Measurements from ENCODE around the gene ZNF195.
A peak's percentile ranks its signal among the peaks of the same experiment; 100 is the strongest.
"Not testable (repeated sequence)": the region's sequence is repeated elsewhere in the genome, so short reads cannot be mapped to it uniquely, and the experiment has no call there.

ZNF195 gene

DNA sequence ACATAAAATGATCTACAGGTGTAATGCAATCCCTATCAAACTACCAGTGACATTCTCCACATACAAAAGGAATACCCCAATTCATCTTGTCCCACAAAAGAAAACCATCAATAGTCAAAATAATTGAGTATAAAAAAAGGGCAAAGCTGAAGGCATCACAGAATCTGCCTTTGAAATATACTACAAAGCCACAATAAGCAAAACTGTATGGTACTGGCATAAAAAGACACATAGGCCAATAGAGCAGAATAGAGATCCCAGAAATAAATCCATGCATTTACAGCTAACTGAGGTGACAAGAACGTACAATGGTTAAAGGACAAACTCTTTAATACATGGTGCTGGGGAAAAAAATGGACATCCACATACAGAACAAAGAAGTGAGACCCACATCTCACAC lies 31.8 kb downstream of the ZNF195 start:
- no peak for DNase-seq (ENCODE audit: low spot score)

DNA sequence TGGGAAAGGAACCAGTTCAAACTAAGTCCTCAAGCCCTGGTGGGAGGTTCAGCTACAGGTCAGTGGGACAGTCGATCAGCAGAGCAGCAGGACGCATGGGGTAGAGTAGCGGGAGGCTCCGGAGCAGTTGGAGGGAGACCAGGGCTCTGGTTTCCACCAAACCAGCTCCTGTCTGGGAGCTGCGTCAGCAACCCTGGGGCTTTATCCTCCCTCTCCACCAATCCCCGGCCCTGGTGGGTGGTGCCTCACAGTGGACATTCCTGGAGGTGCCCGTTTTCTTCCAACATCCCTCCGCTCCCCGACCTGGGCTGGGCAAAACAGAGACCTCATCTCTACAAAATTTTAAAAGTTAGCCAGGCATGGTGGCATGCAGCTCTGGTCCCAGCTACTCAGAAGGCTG lies 32.4 kb downstream of the ZNF195 start:
- no peak for DNase-seq (ENCODE audit: low spot score)

DNA sequence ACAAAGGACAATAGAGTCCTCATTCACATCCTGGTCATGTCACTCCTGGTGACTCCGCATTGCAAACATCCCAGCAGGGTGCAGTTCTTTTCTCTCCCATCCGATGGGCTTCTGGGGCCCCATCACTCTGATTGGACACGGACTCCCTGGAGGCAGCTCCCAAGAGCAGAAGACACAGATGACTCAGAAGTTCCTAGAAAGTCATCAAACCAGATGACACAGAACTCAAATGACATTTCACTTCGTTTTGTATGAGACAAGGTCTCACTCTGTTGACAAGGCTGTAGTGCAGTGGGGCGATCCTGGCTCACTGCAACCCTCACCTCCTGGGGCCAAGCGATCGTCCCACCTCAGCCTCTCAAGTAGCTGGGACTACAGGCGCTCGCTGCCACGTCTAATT lies 33.2 kb downstream of the ZNF195 start:
- DNase-seq (ENCODE audit: low spot score) = no peak

DNA sequence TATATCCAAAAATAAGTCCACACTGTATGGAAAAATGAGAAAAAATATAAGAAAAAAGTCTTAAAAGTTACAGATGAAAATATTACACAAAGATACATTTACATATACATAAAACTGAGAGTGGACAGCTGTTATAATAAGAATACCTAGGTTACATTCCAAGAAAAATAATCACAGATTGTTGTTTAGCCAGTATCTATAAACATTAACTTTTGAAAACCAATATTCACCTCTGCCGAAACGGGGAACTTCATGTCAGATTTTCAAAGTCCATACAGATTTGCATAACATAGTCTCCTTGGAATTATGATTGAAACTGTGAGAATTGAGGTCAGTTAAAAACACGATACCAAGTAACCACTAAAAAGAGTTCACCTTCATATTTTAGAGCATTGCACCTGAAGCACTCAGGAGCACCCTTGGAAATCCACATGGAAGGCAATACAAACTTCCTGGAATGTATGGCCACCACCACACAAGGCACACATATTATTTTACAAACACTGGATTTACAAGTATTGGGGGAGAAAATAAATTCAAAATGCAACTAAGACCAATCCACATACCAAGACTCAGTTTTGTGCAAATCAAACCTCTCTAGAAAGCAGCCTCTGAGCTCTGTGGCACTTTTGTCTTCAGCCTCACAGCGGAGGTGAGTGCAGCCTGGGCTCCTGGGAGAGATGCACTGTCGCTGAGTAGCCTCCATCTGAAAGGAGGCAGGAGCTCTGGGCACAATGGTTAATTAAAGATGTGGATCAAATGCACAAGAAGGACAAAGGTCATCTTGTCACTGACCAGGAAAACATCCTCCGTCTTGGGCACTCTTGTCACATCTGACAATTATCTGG lies 34.4 kb downstream of the ZNF195 start:
- no peak for DNase-seq (ENCODE audit: low spot score)

DNA sequence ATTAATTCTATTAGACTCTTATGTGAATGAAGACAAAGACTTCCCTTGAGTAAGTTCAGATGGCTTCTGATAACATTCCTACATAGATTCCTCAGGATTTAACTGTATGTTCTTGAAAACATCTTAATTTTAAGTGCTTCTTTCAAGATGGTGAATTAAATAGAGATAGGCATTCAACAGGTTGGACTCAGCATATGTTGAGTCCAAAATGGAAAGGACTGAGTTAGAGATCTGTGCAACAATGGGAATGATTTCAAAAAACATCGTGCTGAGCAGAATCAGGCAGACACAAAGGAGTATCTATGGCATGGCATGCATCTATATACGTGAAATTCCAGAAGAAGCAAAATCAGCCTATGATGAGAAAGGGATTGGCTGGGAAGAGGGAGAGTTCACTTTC lies 36.2 kb downstream of the ZNF195 start:
- DNase-seq (ENCODE audit: low spot score) = no peak

DNA sequence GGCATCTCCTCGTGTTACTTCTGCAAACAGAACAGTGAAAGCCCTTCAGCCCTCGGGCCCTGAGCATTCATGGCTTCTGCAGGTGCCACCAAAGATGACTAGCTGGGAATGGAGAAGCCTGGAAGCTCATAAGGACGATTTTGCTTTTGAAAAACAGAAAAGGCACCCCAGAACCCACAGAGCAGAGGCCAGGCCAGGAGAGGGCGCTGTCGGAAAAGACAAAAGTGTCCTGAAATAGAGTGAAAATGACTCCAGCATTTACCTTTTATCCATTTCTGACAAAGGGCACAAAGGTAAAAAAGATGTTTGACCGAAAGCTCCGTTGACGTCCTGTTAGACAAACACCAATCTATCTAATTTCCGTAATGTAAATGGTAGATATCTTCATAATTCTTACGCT lies 37.6 kb downstream of the ZNF195 start:
- DNase-seq (ENCODE audit: low spot score) = peak; percentile 55

DNA sequence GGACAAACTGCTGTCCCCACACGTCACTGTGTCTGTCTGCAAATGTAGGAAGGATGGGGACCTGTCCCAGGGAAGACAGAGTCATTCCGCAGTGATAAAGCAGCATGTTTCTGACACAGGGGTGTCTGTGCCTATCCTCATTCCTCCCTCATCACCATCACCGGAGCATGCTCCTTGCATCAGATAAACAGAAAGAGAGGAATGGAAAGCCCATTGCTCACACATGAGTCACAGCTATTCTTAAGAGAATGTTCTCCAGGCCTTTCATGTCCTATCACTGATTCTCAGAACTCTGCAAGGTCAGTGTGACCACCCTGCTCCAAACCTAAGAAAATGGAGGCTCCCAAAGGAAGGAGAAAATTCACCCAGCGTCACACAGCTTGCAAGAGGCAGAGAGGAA lies 38.9 kb downstream of the ZNF195 start:
- DNase-seq (ENCODE audit: low spot score) = no peak

DNA sequence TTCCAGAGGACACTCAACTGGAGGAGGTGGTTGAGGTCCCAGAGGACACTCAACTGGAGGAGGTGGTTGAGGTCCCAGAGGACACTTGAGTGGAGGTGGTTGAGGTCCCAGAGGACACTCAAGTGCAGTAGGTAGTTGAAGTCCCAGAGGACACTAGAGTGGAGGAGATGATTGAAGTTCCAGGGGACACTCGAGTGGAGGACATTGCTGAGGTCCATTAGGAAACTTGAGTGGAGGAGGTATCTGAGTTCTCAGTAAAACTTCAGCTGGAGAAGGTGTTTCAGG lies 39.7 kb downstream of the ZNF195 start:
- no peak for DNase-seq (ENCODE audit: low spot score)

DNA sequence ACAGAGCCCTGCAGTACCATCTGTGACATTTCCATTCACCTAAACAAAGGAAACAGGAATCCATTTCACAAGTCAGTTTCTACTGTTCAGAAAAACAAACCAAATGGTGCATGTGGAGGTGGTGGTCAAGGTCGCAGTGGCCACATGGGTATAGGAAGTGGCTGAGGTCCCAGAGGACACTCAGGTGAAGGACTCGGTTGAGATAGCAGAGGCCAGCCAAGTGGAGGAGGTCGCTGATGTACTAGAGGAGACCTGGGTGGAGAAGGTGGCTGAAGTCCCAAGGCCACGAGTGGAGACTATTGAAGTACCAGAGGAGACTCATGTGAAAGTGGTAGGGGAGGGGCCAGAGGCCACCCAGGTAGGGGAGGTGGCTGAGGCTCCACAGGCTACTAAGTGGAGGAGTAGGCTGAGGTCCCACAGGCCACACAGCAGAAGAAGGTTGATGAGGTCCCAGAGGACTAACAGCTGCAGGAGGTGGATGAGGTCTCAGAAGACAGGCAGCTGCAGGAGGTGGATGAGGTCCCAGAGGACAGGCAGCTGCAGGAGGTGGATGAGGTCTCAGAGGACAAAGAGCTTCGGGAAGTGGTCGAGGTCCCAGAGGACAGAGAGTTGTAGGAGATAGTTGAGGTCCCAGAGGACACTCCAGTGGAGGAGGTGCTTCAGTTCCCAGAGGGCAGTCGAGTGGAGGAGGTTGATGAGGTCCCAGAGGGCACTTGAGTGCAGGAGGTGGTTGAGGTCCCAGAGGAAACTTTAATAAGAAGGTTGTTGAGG lies 40.2 kb downstream of the ZNF195 start:
- DNase-seq (ENCODE audit: low spot score) = no peak

DNA sequence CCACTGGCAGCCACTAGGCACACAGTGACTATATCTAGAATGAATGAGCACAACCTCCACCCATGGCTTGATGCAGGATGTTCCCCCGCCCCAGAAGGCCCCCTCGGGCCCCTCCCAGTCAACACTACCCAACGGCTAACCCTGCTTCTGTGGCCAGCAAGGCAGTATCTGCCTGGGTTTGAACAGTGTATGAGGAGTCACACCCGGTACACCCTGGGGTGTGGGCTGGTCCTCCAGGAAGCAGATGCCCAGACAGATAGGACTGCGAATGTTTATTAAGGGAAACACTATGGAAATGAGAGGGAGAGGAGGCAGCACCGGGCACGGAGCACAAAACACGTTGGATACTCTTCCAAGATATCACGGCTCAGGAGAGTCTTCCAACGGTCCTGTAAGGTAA lies 42.5 kb downstream of the ZNF195 start:
- not testable (repeated sequence) for DNase-seq (ENCODE audit: low spot score)

DNA sequence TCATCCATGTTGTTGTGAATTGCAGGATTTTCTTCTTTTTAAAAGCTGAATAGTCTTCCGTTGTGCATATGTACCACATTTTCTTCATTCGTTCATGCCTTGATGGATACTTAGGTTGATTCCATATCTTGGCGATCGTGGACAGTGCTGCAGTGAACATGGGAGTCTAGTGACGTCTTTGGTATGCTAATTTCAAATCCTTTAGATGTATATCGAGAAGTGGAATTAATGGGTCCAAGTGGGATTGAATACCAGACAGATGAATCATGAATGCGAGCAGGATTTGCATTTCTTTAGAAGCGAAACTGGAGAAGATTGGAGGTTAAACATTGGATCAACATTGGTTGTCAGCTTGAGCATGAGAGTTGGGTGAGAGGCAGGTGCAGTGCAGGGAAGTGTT lies 45.8 kb downstream of the ZNF195 start:
- not testable (repeated sequence) for DNase-seq (ENCODE audit: low spot score)

DNA sequence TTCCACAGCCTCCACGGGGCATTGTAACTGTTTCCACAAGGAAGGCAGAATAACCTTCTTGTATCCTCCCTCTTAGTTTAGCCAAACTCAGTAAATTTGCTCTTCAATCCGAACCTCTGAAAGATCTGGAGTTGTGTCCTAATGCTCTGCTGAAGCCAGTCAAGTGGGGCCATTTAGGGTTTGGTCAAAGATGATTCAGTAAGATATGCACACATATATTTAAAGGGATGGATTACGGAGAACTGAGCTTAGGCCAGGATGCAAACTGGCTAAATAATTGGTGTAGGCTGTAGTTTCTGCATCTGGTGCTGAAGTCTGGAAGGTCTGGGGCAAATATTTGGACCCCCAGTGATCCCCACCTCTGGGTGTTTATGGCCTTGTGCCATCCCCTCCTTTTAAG lies 47.9 kb downstream of the ZNF195 start:
- not testable (repeated sequence) for DNase-seq (ENCODE audit: low spot score)

DNA sequence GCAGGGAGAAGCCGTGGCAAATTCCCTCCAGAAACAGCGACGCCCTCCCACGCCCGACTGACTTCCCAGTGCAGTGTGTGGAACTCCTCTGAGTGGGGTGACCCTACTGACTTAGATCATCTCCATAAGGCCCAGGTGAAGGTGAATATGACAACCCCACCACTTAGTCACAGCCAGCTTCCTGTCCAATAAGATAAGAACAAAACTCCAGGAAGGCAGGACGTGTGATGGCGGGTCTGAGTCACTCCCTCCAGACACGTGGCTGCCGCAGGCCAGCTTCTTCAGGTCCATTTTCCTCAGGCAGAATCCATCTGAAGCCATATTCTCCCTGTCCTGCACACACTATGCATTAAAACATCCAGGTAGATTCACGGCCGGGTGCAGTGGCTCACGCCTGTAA lies 48.9 kb downstream of the ZNF195 start:
- DNase-seq (ENCODE audit: low spot score) = not testable (repeated sequence)

DNA sequence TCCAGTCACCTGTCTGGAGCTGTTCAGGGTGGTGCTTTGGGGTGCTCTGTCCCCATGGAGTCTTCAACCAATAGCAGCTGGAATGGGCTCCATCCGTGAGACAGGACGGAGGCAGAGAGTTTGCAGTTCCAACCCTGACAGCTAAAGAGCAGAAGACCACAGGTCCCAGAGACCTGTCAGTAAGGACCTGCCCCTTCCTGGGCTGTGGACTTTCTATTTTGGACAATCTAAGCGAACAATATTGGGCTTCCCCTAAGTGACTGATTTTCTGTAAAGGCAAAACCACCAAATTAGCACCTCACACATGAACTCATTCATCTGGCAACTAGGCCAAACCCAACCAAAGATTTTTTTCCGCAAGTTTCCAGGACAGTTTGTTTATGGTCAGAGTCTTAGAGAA lies 50.4 kb downstream of the ZNF195 start:
- DNase-seq (ENCODE audit: low spot score) = not testable (repeated sequence)

DNA sequence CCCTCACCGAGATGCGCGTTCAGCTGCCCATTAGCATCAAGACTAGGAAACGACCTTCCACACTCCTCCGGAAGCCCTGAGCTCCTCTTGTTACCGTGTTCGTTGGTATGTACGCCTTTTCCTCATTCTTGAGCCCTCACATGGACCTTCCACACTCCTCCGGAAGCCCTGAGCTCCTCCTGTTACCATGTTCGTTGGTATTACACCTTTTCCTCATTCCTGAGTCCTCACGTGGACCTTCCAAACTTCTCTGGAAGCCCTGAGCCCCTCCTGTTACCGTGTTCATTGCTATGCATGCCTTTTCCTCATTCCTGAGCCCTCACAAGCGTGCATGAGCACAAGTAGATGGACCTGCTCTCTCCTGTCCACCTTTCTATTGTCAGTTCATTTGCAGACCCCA lies 52.5 kb downstream of the ZNF195 start:
- DNase-seq (ENCODE audit: low spot score) = not testable (repeated sequence)

DNA sequence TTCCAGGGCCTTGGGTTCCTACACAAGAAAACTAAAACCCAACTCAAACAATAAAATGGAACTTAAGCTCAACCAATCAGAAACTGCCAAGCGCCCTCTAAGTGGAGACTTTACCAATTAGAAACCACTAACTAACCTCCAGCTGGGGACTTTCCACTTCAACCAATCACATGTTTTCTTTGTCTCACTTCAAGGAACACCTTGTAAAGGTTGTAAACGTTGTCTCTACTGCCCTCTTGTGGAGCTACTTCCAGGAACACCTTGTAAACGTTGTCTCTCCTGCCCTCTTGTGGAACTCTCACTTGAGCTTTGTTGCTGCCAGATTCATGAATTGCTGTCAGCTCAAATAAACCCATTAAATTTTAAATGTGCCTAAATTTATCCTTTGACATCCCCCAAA lies 54.2 kb downstream of the ZNF195 start:
- not testable (repeated sequence) for DNase-seq (ENCODE audit: low spot score)
